Measurements from ENCODE around the gene XIAP.
"Not testable (repeated sequence)": the region's sequence is repeated elsewhere in the genome, so short reads cannot be mapped to it uniquely, and the experiment has no call there.

DNA sequence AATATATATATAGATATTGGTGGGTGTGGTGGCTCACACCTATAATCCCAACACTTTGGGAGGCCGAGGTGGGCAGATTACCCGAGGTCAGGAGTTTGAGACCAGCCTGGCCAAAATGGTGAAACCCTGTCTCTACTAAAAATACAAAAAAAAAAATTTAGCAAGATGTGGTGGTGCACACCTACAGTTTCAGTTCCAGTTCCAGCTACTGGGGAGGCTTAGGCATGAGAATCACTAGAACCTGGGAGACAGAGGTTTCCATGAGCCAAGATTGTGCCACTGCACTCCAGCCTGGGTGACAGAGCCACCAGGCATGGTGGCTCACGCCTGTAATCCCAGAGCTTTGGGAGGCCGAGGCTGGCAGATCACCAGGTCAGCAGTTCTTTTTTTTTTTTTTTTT is 14.7 kb upstream of the XIAP start:
- not testable (repeated sequence) for TF ChIP-seq ZNF274 (IDR thresholded peaks at IDR 0.05; ENCODE audit: low read depth, low read length); SUZ12 (IDR thresholded peaks at IDR 0.05; ENCODE audit: extremely low read depth, insufficient read depth, insufficient read length)

Data from NT2/D1 (cell line).